ENCODE measurements around the gene TGFBR1.

The TGFBR1 gene

GRCh38 chr9:99154356-99154755 is 49.4 kb downstream of the TGFBR1 start:
- no peak overlapping the region for H3K4me3 ChIP-seq (ENCODE audit: low read depth, low read length)
- no peak for DNase-seq (ENCODE audit: low read depth)

GRCh38 chr9:99155736-99156135 is 50.8 kb downstream of the TGFBR1 start:
- no peak overlapping the region for H3K4me3 ChIP-seq (ENCODE audit: low read depth, low read length)
- no peak for DNase-seq (ENCODE audit: low read depth)

GRCh38 chr9:99158629-99159028 is 53.7 kb downstream of the TGFBR1 start:
- no peak overlapping the region for H3K4me3 ChIP-seq (ENCODE audit: low read depth, low read length)
- no peak for DNase-seq (ENCODE audit: low read depth)

GRCh38 chr9:99160173-99160572 is 55.3 kb downstream of the TGFBR1 start:
- no peak overlapping the region for H3K4me3 ChIP-seq (ENCODE audit: low read depth, low read length)
- DNase-seq (ENCODE audit: low read depth): no peak

GRCh38 chr9:99162759-99163364 is 57.9 kb downstream of the TGFBR1 start:
- DNase-seq (ENCODE audit: low read depth): no peak
- H3K4me3 ChIP-seq (ENCODE audit: low read depth, low read length): no peak overlapping the region

- no peak overlapping the region for H3K4me3 ChIP-seq (ENCODE audit: low read depth, low read length)
- DNase-seq (ENCODE audit: low read depth): no peak
Observed at GRCh38 chr9:99166149-99166548, 61.2 kb downstream of the TGFBR1 start.

- no peak for DNase-seq (ENCODE audit: low read depth)
- H3K4me3 ChIP-seq (ENCODE audit: low read depth, low read length): no peak overlapping the region
Observed at GRCh38 chr9:99167119-99167518, 62.2 kb downstream of the TGFBR1 start.

- no peak for DNase-seq (ENCODE audit: low read depth)
- H3K4me3 ChIP-seq (ENCODE audit: low read depth, low read length): no peak overlapping the region
Observed at GRCh38 chr9:99167694-99168093, 62.8 kb downstream of the TGFBR1 start.

- no peak overlapping the region for H3K4me3 ChIP-seq (ENCODE audit: low read depth, low read length)
- DNase-seq (ENCODE audit: low read depth): no peak
Observed at GRCh38 chr9:99169086-99169485, 64.2 kb downstream of the TGFBR1 start.

GRCh38 chr9:99169982-99170761 is 65.3 kb downstream of the TGFBR1 start:
- H3K4me3 ChIP-seq (ENCODE audit: low read depth, low read length): no peak overlapping the region
- no peak for DNase-seq (ENCODE audit: low read depth)

GRCh38 chr9:99171225-99172123 is 66.6 kb downstream of the TGFBR1 start:
- DNase-seq (ENCODE audit: low read depth): no peak
- H3K4me3 ChIP-seq (ENCODE audit: low read depth, low read length): no peak overlapping the region

GRCh38 chr9:99172124-99173091 is 67.5 kb downstream of the TGFBR1 start:
- DNase-seq (ENCODE audit: low read depth): no peak
- no peak overlapping the region for H3K4me3 ChIP-seq (ENCODE audit: low read depth, low read length)

- H3K4me3 ChIP-seq (ENCODE audit: low read depth, low read length): no peak overlapping the region
- DNase-seq (ENCODE audit: low read depth): no peak
Observed at GRCh38 chr9:99173570-99174504, 68.9 kb downstream of the TGFBR1 start.

- H3K4me3 ChIP-seq (ENCODE audit: low read depth, low read length): no peak overlapping the region
- DNase-seq (ENCODE audit: low read depth): no peak
Observed at GRCh38 chr9:99176527-99177013, 71.7 kb downstream of the TGFBR1 start.

GRCh38 chr9:99177576-99178366 is 72.9 kb downstream of the TGFBR1 start:
- no peak for DNase-seq (ENCODE audit: low read depth)

GRCh38 chr9:99178912-99179872 is 74.3 kb downstream of the TGFBR1 start:
- no peak overlapping the region for H3K4me3 ChIP-seq (ENCODE audit: low read depth, low read length)
- DNase-seq (ENCODE audit: low read depth): no peak

More at GRCh38 chr9:99177576-99178366, 72.9 kb downstream of the TGFBR1 start:
- no peak overlapping the region for H3K4me3 ChIP-seq (ENCODE audit: low read depth, low read length)
